Liver (tissue), 3 donors: ENCODE data around the gene PRR5L.

ENCODE experiments used
- CTCF ChIP-seq: fragments of 150-350 bp; IDR thresholded peaks from 2 replicates; pipeline ENCODE4 v1.5.1; 2017; ENCODE audit warnings: improper control_type of control experiment, low read depth, low read length; ENCODE audit not compliant: missing input control
- EGR1 ChIP-seq, 2 donors: IDR thresholded peaks; 2 replicates each; pipeline ENCODE4 v1.6.1; 2016 to 2018; ENCODE audit warnings: antibody characterized with exemption in 2 of 2, low read depth in 2 of 2
- FOXA1 ChIP-seq: IDR thresholded peaks from 2 replicates; pipeline ENCODE4 v1.6.1; 2016; ENCODE audit warnings: antibody characterized with exemption
- FOXA2 ChIP-seq: IDR thresholded peaks from 2 replicates; pipeline ENCODE4 v1.6.1; 2016; ENCODE audit warnings: antibody characterized with exemption
- GABPA ChIP-seq, 2 donors: IDR thresholded peaks in 1 of 2; conservative IDR thresholded peaks in 1 of 2; 2 replicates each; pipeline ENCODE4 v1.6.1; 2016; ENCODE audit warnings: antibody characterized with exemption in 2 of 2, mild to moderate bottlenecking in 1 of 2, moderate library complexity in 1 of 2
- HNF4G ChIP-seq: IDR thresholded peaks from 2 replicates; pipeline ENCODE4 v1.6.1; 2016; ENCODE audit warnings: antibody characterized with exemption
- JUND ChIP-seq, 2 donors: IDR thresholded peaks; 2 replicates each; pipeline ENCODE4 v1.6.1; 2016; ENCODE audit warnings: antibody characterized with exemption in 2 of 2
- MAX ChIP-seq: IDR thresholded peaks from 2 replicates; pipeline ENCODE4 v1.6.1; 2016; ENCODE audit warnings: antibody characterized with exemption
- RAD21 ChIP-seq, 2 donors: IDR thresholded peaks; 2 replicates each; pipeline ENCODE4 v1.6.1; 2016; ENCODE audit warnings: antibody characterized with exemption in 2 of 2, mild to moderate bottlenecking in 2 of 2
- REST ChIP-seq: IDR thresholded peaks from 2 replicates; pipeline ENCODE4 v1.6.1; 2016; ENCODE audit warnings: antibody characterized with exemption, mild to moderate bottlenecking
- RXRA ChIP-seq, 2 donors: IDR thresholded peaks; 2 replicates each; pipeline ENCODE4 v1.6.1; 2017 to 2018; ENCODE audit warnings: antibody characterized with exemption in 2 of 2, mild to moderate bottlenecking in 1 of 2
- SP1 ChIP-seq: IDR thresholded peaks from 2 replicates; pipeline ENCODE4 v1.6.1; 2018; ENCODE audit warnings: antibody characterized with exemption, mild to moderate bottlenecking
- TAF1 ChIP-seq: conservative IDR thresholded peaks from 2 replicates; pipeline ENCODE4 v1.6.1; 2016; ENCODE audit warnings: antibody characterized with exemption, mild to moderate bottlenecking
- YY1 ChIP-seq: IDR thresholded peaks from 2 replicates; pipeline ENCODE4 v1.6.1; 2016; ENCODE audit warnings: antibody characterized with exemption, mild to moderate bottlenecking
- donor health status: healthy.
- donor health status: healthy.

- TF ChIP-seq FOXA2 (no peak), FOXA1 (no peak), CTCF (no peak), YY1 (no peak), REST (no peak), HNF4G (no peak), MAX (no peak), TAF1 (no peak), SP1 (no peak), EGR1 (IDR thresholded peaks at IDR 0.05; ENCODE audit: low read depth in 2 of 2) (no peak), RXRA (IDR thresholded peaks at IDR 0.05) (no peak), GABPA (IDR thresholded peaks at IDR 0.05 in 1 of 2, conservative IDR thresholded peaks at IDR 0.05 in 1 of 2) (no peak), JUND (IDR thresholded peaks at IDR 0.05) (no peak), RAD21 (IDR thresholded peaks at IDR 0.05) (no peak)
Measured at GRCh38 chr11:36300650-36301049, 4.6 kb downstream of the PRR5L start.
